CD4-positive, alpha-beta T cell treated with Interleukin-21 for 1 hour (primary cell): ENCODE results near the gene PROSER2.

ENCODE experiments used
- DNase-seq: peaks from one replicate; pipeline ENCODE4 v3.0.0-alpha.2; 2020

PROSER2 gene

GRCh38 chr10:11913079-11913641 is 90.0 kb downstream of the PROSER2 start:
- DNase-seq = no peak

GRCh38 chr10:11918384-11918783 is 95.2 kb downstream of the PROSER2 start:
- DNase-seq = no peak

DNA sequence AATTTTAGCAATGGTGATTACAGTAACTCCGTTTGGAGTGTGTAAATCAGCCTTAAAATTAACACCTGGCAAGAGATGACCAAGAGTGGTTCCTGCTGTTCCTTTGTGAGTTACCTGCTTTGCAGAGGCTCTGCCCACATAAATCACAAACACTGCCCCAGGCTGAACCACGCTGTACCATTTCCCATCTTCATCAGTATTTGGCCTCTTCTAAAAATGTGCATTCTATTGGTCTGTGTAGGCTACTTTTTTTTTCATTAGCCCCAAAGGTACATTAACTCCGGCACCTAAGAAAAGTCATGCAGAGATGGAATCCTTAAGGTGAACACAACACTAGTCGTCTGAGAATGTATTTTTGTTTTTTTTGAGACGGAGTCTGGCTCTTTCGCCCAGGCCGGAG is 96.1 kb downstream of the PROSER2 start:
- DNase-seq = no peak
